ENCODE results near the gene PPM1D.
"Not testable (repeated sequence)": the region's sequence is repeated elsewhere in the genome, so short reads cannot be mapped to it uniquely, and the experiment has no call there.

The PPM1D gene

DNA sequence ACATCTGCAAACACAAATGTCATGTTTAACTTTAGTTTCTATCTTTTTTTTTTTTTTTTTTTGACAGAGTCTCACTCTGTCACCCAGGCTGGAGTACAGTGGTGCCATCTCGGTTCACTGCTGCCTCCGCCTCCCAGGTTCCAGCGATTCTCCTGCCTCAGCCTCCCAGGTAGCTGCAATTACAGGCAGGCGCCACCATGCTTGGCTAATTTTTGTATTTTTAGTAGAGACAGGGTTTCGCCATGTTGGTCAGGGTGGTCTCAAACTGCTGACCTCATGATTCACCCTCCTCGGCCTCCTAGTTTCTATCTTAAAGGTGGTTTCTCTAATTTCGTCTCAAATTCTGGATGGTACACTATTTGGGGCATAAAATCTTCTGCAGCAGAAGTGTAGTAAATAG, 5.8 kb upstream of the PPM1D start:
- not testable (repeated sequence) for DNase-seq

DNA sequence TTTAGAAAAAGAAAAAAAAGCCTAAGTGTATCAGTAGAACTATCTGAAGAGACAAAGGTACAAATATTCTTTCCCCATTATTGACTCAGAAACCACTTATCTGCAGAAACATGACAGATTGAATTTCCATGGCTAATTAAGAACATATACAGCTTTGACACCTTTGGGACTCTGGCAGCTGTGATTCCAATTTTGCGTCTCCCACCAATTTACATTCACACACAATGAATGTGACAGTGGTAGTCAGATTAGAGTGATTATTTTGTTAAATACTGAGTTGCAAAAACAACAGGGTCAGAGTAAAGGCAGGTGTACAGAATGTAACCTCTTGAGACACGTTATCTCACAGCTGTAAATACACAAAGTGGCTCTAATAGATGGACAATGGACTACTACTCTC, 5.3 kb upstream of the PPM1D start:
- no peak for DNase-seq

DNA sequence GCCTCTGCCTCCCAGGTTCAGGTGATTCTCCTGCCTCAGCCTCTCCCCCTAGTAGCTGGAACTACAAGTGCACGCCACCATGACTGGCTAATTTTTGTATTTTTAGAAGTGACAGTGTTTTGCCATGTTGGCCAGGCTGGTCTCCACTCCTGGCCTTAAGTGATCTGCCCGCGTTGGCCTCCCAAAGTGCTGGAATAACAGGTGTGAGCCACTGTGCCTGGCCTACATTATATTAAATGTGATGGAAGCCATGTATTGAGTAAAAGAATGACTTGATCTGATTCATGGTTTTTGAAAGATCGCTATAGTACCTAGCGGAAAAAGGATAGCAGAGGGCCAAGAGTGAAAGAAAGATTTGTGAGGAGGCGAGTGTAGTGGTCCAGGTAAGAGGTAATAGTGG, 2.7 kb upstream of the PPM1D start:
- DNase-seq = no peak

DNA sequence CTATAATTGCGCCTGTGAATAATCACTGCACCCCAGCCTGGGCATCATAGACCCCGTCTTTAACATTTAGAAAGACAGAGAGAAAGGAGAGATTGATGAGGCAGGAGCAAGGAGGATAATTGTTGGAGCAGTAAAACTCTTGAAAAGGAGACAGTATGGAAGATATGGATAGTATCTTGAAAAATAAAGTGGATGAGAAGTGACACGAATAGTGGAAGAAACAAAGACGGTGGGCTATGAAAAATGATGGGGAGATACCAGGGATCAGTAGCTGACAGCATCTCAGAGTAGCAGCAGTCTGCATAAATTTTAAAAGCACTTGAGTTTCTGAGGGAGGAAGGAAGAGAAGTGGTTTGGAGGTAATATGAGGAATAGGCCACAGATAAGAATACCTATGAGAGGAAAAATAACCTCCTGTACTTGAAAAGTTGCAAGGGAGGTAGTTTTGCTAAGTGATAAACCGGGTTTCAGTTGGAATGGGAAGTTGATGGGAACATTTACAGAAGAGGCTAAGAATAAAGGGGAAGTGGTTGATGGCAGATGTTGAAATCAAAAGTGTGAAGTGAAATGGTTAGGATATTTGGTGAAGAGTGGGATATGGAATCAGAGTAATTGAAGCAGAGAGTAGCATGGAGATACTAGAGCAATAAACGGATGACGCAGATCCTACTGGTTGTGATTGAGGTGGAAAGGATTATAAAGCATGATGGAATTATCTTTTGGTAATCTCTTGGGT, 1.8 kb upstream of the PPM1D start:
- DNase-seq = no peak

DNA sequence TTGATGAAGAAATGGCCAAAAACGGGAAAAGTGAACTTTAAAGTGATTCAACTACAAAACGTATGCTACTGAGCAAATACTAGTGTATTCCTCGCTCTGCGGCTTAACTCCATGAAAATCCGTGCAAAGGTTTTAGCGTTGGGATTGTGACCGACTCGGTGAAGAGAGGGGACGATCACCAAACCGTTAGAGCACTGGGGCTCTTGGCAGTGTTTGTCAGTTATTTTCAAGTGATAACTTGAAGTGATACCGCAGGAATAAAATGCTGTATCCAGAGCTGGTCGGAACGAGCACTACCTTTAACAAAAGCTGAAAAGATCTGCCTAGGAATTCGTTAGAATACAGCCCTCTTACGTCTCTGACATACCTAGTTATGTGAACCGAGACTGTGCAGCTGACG, 773 bp upstream of the PPM1D start:
- no peak for DNase-seq

DNA sequence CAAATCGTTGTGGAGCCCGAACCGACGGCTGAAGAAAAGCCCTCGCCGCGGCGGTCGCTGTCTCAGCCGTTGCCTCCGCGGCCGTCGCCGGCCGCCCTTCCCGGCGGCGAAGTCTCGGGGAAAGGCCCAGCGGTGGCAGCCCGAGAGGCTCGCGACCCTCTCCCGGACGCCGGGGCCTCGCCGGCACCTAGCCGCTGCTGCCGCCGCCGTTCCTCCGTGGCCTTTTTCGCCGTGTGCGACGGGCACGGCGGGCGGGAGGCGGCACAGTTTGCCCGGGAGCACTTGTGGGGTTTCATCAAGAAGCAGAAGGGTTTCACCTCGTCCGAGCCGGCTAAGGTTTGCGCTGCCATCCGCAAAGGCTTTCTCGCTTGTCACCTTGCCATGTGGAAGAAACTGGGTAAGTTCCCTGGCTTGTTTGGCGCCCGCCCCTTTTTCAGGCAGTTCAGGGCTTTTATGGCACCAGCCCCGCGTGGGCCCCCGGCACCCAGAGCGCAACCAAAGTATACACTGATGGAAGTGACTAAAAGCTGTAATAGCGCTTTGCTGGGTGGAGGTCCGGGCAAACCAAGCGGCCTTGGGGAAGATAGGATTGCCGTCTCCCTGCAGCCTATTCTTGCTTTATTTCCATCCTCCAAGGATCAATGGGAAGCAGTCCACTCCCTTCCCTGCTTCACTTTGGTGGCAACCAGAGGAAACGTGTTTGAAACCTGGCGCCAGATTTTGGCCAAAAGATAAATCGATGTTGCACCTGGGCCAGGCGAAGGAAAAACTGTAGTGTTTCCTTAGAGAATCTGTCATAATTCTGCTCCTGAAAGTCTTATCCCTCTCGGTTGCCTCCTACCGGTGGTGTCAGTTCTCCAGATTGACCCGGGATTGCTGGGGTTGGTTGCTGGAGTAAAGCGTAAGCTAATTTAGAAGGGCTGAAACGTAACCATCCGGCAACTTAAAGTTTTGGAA, 775 bp downstream of the PPM1D start:
- peak; percentile 88 for DNase-seq

DNA sequence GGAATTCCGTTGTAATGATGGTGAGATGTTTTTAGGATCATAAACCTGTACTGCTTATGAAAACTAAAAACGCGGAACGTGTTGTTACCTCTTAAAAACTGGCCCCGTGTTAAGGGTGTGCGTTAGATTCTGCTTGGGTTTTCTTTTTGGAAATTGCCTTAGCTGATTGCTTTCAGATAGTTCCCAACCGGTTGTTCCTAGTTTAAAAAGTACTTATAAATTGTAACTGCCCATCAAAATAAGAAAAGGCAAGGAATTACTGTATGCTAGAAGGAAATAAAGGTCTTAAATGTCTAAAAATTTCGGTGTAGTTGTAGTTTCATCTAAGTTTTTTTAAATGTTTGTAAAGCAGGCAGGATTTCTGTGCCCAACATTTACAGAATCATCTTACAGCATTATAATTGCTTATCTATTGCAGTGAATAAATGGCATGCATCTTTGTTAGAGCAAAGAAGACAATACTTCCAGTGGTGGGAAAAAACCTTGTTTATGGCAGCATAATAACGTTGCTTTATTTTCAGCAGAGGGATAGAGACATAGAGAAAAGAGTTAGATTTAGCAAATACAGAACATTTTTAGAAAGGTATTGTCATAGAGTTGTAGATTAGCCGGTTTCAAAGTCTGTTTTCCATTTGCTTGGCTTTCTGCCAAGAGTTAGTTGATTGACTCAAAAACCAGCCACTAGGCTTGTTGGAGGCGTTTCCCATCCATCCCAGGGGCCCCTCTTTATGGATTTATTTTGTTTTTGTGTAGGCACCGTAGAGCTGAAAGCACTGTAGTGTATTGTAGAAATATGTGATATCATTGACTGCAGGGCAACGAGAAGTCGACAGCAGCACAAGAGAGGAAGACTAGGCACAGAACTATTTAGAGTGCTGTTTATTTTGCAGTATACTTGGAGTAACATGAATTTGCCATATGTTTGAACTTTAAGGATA, 1.7 kb downstream of the PPM1D start:
- DNase-seq = peak; percentile 87

DNA sequence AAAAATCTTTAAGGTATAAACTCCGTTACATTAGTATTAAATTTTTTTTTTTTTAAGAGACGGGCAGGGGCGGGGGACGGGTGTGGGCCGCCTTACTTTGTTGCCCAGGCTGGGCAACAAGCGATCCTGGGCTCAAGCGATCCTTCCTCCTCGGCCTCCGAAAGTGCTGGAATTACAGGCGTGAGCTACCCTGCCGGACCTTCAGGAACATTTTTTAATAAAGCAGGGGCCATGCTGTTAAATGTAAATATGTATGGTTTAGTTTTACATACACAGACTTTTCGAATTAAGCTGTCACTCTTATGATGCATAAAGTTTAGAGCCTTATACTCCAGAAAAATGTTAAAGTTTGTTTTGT, 2.4 kb downstream of the PPM1D start:
- DNase-seq = no peak

DNA sequence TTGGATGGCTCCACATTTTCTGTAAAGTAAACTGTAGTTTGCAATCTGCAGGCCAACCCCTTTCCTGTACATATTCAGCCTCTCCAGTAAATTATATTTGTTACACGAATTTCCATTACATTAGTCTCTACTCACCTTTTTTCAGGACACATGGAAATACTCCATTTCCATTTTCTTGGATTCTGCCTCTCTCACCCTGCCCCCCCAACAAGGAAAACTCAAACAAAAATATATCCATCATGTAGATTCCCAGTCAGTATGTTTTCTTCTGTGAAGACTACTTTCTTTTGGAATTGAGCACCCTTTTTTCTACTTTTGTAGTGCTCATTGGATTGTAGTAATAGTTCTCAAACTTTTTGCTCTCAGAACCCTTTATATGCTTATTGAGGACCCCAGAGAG, 2.9 kb downstream of the PPM1D start:
- no peak for DNase-seq

DNA sequence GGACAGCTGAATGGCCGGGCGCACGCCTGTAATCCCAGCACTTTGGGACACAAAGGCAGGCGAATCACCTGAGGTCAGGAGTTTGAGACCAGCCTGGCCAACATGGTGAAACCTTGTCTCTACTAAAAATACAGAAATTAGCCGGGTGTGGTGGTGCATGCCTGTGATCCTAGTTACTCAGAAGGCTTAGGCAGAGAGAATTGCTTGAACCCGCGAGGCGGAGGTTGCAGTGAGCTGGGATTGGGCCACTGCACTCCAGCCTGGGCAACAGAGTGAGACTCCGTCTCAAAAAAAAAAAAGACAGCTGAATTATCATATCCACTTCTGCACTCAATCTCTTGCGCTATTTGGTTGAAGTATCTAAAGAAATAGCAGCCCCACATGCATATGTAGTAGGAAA, 3.5 kb downstream of the PPM1D start:
- not testable (repeated sequence) for DNase-seq

DNA sequence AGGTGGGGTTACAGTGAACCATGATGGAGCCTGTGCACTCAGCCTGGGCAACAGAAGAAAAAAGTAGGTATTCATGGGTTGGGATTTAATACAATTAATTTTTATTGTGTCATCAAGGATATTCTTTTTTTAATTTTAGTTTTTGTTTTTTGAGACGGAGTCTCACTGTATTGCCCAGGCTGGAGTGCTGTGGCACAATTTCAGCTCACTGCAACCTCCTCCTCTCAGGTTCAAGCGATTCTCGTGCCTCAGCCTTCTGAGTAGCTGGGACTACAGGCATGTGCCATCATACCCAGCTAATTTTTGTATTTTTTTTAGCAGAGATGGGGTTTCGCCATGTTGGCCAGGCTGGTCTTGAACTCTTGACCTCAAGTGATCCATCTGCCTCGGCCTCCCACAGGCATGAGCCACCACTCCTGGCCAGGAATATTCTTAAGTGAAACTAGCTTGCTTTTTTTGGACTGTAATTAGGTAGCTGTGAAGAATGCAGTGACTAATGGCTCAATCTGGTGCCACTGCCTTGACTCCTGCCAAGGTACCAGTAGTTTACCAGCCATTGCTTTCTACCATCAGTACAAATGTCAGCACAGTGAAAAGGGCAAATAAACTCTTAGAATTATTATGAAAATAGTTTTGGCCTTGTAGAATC, 4.8 kb downstream of the PPM1D start:
- no peak for DNase-seq

DNA sequence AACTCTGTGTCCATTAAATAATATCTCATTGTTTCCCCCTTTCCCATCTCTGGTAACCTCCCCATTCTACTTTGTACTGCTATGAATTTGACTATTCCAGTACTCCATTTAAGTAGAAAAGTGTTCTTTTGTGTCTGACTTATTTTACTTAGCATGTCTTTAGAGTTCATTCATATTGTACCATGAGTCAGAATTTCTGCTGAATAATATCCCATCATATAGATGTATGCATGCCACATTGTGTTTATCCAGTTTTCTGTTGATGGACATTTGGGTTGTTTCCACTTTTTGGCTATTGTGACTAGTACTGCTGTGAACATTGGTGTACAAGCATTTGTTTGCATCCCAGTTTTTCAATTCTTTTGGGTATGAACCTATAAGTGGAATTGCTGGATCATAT, 6.0 kb downstream of the PPM1D start:
- DNase-seq = no peak

DNA sequence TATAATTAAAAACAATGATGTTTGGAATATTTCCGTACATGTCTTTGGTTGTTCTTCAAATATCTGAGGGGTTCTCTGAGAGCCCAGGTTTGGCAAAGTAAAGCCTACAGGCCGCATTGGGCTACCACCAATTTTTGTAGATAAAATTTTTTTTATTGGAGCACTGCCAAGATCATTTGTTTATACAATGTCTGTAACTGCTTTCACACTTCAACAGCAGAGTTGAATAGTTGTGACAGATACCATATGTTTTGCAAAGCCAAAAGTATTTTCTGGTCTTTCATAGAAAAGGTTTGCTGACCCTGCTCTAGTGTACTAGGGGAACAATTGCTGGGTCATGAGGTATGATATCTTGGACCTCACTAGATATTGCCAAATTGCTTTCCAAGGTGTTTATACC, 10.5 kb downstream of the PPM1D start:
- peak; percentile 56 for DNase-seq

DNA sequence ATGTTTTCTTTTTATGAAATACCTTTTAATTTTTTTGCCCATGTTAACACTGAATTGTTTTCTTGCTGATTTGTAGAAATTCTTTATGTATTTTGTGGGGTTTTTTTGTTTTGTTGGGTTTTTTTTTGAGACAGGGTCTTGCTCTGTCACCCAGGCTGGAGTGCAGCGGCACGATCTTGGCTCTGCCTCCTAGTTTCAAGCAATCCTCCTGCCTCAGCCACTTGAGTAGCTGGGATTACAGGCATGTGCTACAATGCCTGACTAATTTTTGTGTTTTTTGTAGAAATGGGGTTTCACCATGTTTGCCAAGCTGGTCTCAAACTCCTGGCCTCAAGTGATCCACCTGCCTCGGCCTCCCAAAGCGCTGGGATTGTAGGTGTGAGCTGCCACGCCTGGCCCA, 11.3 kb downstream of the PPM1D start:
- DNase-seq = not testable (repeated sequence)

DNA sequence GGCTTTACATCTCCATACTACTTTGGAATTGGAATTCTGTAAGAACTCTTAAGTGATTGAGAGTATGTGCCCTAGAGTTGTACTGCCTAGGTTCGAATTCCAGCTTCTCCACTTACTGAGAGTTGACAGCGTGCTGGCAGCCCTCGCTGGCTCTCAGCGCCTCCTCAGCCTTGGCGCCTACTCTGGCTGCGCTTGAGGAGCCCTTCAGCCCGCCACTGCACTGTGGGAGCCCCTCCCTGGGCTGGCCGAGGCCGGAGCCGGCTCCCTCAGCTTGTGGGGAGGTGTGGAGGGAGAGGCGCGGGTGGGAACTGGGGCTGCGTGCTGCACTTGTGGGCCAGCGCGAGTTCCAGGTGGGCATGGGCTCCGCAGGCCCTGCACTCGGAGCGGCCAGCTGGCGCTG, 13.3 kb downstream of the PPM1D start:
- DNase-seq = no peak

DNA sequence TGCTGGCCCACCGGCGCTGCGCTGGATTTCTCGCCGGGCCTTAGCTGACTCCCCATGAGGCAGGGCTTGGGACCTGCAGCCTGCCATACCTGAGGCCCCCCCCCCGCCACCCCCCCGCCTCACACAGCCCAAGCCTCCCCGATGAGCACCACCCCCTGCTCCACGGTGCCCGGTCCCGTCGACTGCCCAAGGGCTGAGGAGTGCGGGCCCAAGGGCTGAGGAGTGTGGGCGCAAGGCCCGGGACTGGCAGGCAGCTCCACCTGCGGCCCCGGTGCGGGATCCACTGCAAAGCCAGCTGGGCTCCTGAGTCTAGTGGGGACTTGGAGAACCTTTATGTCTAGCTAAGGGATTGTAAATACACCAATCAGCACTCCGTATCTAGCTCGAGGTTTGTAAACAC, 13.8 kb downstream of the PPM1D start:
- DNase-seq = not testable (repeated sequence)

DNA sequence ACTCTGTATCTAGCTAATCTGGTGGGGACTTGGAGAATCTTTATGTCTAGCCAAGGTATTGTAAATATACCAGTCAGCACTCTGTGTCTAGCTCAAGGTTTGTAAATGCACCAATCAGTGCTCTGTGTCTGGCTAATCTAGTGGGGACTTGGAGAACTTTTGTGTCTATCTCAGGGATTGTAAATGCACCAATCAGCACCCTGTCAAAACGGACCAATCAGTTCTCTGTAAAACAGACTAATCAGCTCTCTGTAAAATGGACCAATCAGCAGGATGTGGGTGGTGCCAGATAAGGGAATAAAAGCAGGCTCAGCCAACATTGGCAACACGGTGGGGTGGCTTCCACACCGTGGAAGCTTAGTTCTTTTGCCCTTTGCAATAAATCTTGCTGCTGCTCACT, 14.3 kb downstream of the PPM1D start:
- not testable (repeated sequence) for DNase-seq

DNA sequence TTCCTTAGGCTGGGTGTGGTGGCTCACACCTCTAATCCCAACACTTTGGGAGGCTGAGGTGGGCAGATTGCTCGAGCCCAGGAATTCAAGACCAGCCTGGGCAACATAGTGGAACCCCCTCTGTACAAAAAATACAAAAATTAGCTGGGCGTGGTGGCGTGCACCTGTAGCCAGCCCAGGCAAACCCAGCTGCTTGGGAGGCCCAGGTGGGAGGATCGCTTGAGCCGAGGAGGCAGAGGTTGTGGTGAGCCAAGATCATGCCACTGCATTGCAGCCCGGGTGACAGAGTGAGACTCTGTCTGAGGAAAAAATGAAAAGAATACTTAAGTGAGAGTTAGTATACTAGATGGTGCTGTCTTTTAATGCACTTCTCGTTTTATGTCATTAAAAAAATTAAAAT, 15.1 kb downstream of the PPM1D start:
- DNase-seq = no peak

DNA sequence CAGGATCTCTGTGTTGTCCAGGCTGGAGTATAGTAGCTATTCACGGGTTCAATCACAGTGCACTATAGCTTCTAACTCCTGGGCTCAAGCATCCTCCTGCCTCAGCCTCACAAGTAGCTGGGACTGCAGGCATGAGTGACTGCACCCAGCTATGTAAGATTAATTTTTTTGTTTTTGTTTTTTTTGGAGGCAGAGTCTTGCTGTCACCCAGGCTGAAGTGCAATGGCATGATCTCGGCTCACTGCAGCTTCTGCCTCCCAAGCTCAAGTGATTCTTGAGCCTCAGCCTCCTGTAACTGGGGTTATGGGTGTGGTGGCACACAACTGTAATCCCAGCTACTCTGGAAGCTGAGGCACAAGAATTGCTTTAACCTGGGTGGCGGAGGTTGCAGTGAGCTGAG, 15.8 kb downstream of the PPM1D start:
- DNase-seq = no peak

DNA sequence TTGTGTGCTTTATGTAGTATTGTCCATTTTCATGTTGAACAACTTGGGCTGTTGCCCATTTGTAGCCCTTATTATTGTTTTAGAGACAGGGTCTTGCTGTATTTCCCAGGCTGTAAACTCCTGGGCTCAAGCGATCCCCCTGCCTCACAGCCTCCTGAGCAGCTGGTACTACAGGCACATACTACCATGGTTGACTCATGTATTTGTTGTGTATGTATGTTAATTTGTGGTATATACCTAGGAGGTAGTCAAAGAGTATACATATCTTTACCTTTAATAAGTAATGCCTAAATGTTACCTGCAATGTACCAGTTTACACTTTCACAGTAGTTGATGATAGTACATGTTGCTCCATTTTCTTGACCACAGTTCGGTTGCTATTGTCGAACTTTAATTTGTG, 18.1 kb downstream of the PPM1D start:
- no peak for DNase-seq

DNA sequence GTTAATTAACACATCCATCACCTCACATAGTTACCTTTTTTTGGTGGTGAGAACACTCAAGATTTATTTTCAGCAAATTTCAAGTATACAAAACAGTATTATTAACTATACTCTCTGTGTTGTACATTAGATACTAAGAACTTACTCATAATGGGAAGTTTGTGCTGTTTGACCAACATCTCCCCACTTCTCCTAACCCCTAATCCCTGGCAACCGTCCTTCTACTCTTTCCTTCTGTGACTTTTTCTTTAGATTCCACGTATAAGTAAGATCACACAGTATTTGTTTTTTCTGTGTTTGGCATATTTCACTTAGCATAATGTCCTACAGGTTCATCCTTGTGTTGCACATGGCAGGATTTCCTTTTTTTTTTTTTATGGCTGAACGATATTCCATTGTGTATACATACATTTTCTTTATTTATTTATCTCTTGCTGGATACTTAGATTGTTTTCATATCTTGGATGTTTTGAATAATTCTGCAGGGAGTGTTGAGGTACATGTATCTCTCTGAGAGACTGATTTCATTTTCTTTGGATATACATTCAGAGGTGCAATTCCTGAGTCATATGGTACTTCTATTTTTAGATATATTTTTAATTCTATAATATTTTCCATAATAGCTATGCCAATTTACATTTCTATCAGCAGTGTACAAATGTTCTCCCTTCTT, 19.0 kb downstream of the PPM1D start:
- DNase-seq = no peak

DNA sequence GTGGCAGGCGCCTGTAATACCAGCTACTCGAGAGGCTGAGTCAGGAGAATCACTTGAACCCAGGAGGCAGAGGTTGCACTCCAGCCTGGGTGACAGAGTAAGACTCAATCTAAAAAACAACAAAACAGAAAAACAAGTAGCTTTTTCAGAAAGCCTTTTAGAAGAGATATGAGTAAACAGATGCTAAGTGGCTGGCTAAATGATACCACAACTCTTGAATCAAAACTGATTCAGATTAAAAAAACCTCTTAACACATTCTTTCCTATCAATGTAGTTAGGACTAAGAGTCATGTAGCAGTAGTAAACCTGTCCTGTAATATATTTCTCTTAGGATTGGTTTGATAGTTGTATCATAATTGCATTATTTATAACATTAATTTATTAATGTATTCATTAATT, 23.0 kb downstream of the PPM1D start:
- DNase-seq = no peak
